ENCODE measurements around the gene LINGO4. TPM values are rescaled to one million over a fixed set of nuclear protein-coding genes. Genes with fewer than 3 reads are reported as not detected.

The LINGO4 gene
- total and polyA plus RNA-seq, 2 donors (not counting 1 experiment from before 2014, with no cell fraction given): not detected

- Histone ChIP-seq H3K4me3 (replicated peaks in 1 of 4; ENCODE audit: control extremely low read depth in 1 of 4, insufficient read depth in 1 of 4, low read depth in 3 of 4, low read length in 4 of 4) (no peak overlapping the region), H3K4me1 (ENCODE audit: control insufficient read depth, extremely low read depth, insufficient read depth, low read length) (no peaks in the 10 kb centered on the region), H3K27me3 (ENCODE audit: control insufficient read depth, insufficient read depth, low read length) (peaks cover 44% of the 10 kb centered on the region), H3K27ac (ENCODE audit: insufficient read depth, low read length) (no peak overlapping the region), H4K20me1 (ENCODE audit: control insufficient read depth, extremely low read depth, insufficient read depth, low read length) (no peaks in the 10 kb centered on the region), H3K9me3 (ENCODE audit: control insufficient read depth, insufficient read depth, low read depth, low read length) (no peaks in the 10 kb centered on the region), H2AFZ (ENCODE audit: low read length) (no peak overlapping the region), H3K79me2 (ENCODE audit: control insufficient read depth, insufficient read depth, low read length) (no peaks in the 10 kb centered on the region), H3K4me2 (ENCODE audit: extremely low read depth, insufficient read depth, low read length) (no peak overlapping the region), H3K36me3 (ENCODE audit: control insufficient read depth, insufficient read depth, low read length) (no peaks in the 10 kb centered on the region), H3K9ac (ENCODE audit: insufficient read depth, low read length) (no peak overlapping the region)
- TF ChIP-seq EZH2 (IDR thresholded peaks at IDR 0.05; ENCODE audit: low read length, missing control alignments) (no peak), CTCF (conservative IDR thresholded peaks at IDR 0.05 in 1 of 2, IDR thresholded peaks at IDR 0.05 in 1 of 2; ENCODE audit: low read depth in 1 of 2, low read length in 2 of 2) (no peak)
- no peak for DNase-seq (ENCODE audit: low read depth in 2 of 2)
These were observed 30.4 kb upstream of the LINGO4 start for GRCh38 chr1:151835596-151835995.

GRCh38 chr1:151834239-151834638, 29.0 kb upstream of the LINGO4 start:
- peaks cover 30% of the 10 kb centered on the region for H3K27me3 ChIP-seq (ENCODE audit: control insufficient read depth, insufficient read depth, low read length)

GRCh38 chr1:151833172-151833900, 28.1 kb upstream of the LINGO4 start:
- H3K9me3 ChIP-seq (ENCODE audit: control insufficient read depth, insufficient read depth, low read depth, low read length): no peaks in the 10 kb centered on the region
- DNase-seq (ENCODE audit: low read depth in 2 of 2): no peak
- H3K4me2 ChIP-seq (ENCODE audit: extremely low read depth, insufficient read depth, low read length): no peak overlapping the region
- TF ChIP-seq CTCF (conservative IDR thresholded peaks at IDR 0.05 in 1 of 2, IDR thresholded peaks at IDR 0.05 in 1 of 2; ENCODE audit: low read depth in 1 of 2, low read length in 2 of 2) (no peak), EZH2 (IDR thresholded peaks at IDR 0.05; ENCODE audit: low read length, missing control alignments) (no peak)
- H2AFZ ChIP-seq (ENCODE audit: low read length): no peak overlapping the region
- no peaks in the 10 kb centered on the region for H3K36me3 ChIP-seq (ENCODE audit: control insufficient read depth, insufficient read depth, low read length)
- no peak overlapping the region for H3K4me3 ChIP-seq (replicated peaks in 1 of 4; ENCODE audit: control extremely low read depth in 1 of 4, insufficient read depth in 1 of 4, low read depth in 3 of 4, low read length in 4 of 4)
- H3K27ac ChIP-seq (ENCODE audit: insufficient read depth, low read length): no peak overlapping the region
- H3K27me3 ChIP-seq (ENCODE audit: control insufficient read depth, insufficient read depth, low read length): peaks cover 21% of the 10 kb centered on the region
- H3K4me1 ChIP-seq (ENCODE audit: control insufficient read depth, extremely low read depth, insufficient read depth, low read length): no peaks in the 10 kb centered on the region
- no peaks in the 10 kb centered on the region for H4K20me1 ChIP-seq (ENCODE audit: control insufficient read depth, extremely low read depth, insufficient read depth, low read length)
- no peaks in the 10 kb centered on the region for H3K79me2 ChIP-seq (ENCODE audit: control insufficient read depth, insufficient read depth, low read length)
- H3K9ac ChIP-seq (ENCODE audit: insufficient read depth, low read length): no peak overlapping the region

More at GRCh38 chr1:151834239-151834638, 29.0 kb upstream of the LINGO4 start:
- H2AFZ ChIP-seq (ENCODE audit: low read length): no peak overlapping the region
- H4K20me1 ChIP-seq (ENCODE audit: control insufficient read depth, extremely low read depth, insufficient read depth, low read length): no peaks in the 10 kb centered on the region
- H3K79me2 ChIP-seq (ENCODE audit: control insufficient read depth, insufficient read depth, low read length): no peaks in the 10 kb centered on the region
- no peaks in the 10 kb centered on the region for H3K4me1 ChIP-seq (ENCODE audit: control insufficient read depth, extremely low read depth, insufficient read depth, low read length)
- no peaks in the 10 kb centered on the region for H3K36me3 ChIP-seq (ENCODE audit: control insufficient read depth, insufficient read depth, low read length)
- no peaks in the 10 kb centered on the region for H3K9me3 ChIP-seq (ENCODE audit: control insufficient read depth, insufficient read depth, low read depth, low read length)
- no peak for TF ChIP-seq EZH2 (IDR thresholded peaks at IDR 0.05; ENCODE audit: low read length, missing control alignments)
- H3K4me2 ChIP-seq (ENCODE audit: extremely low read depth, insufficient read depth, low read length): no peak overlapping the region
- H3K4me3 ChIP-seq (replicated peaks in 1 of 4; ENCODE audit: control extremely low read depth in 1 of 4, insufficient read depth in 1 of 4, low read depth in 3 of 4, low read length in 4 of 4): no peak overlapping the region
- H3K27ac ChIP-seq (ENCODE audit: insufficient read depth, low read length): no peak overlapping the region
- no peak overlapping the region for H3K9ac ChIP-seq (ENCODE audit: insufficient read depth, low read length)
- DNase-seq (ENCODE audit: low read depth in 2 of 2): no peak
